Activated T-helper 1 cell treated with anti-CD3 and anti-CD28 coated beads, Interleukin-12 subunit alpha, Interleukin-12 subunit beta, Interleukin-2, Interleukin-4 antibody, amounts not matched to agents 30 ng/mL and 10 ng/mL and 1 ng/mL, durations not matched to agents 14 hours and 24 hours and 36 hours (primary cell): Measurements from ENCODE around the gene PPFIA1. TPM values are rescaled to one million over a fixed set of nuclear protein-coding genes. Genes with fewer than 3 reads are reported as not detected.

Experiments used
- DNase-seq: peaks from one replicate; pipeline ENCODE4 v3.0.0; 2021; ENCODE audit warnings: low spot score
- H3K27ac Mint-ChIP-seq: one replicate; pipeline ENCODE4 v1.8.0; 2021; ENCODE audit warnings: mild to moderate bottlenecking, mixed read lengths
- H3K27me3 Mint-ChIP-seq: one replicate; pipeline ENCODE4 v1.8.0; 2022; ENCODE audit warnings: mild to moderate bottlenecking, moderate library complexity, mixed read lengths; ENCODE audit not compliant: insufficient read depth
- H3K36me3 Mint-ChIP-seq: one replicate; pipeline ENCODE4 v1.8.0; 2021; ENCODE audit warnings: low read depth, mixed read lengths
- H3K4me1 Mint-ChIP-seq: one replicate; pipeline ENCODE4 v1.8.0; 2021; ENCODE audit warnings: low read depth, mixed read lengths
- H3K4me3 Mint-ChIP-seq: one replicate; pipeline ENCODE4 v1.8.0; 2021; ENCODE audit warnings: mild to moderate bottlenecking, moderate library complexity, mixed read lengths
- H3K9me3 Mint-ChIP-seq: one replicate; pipeline ENCODE4 v1.8.0; 2021; ENCODE audit warnings: mixed read lengths
- intact Hi-C: fragments of 100-400 bp; cut with micrococcal nuclease; formaldehyde crosslinking; loops from one replicate; pipeline ENCODE4 v1.15.1; 2024
- total RNA-seq: library from RNA; stranded (reverse); gene quantifications from 2 replicates; pipeline ENCODE4 v1.2.3, GENCODE V29; 2022

PPFIA1 gene
- total RNA-seq, 1 donor from 2014 or later: 56.8 TPM

DNA sequence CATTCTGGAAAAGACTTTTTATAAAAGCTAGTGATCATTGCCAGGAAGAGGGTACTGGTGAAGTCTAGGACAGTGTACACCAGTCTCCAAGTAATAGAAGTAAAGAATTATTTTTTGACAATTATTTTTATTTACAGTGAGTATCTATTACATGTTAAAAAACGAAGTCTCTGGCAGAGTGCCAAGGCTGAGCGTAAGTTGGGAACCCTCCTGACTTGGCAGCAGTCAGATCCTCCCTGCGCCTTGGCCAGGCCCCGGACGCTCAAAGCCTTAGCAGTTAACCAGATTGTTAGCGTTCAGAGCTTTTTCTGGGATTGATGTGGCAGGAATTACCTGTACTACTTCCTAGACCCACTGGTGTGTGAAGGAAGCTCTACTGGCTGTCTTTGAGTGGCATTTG is 89.7 kb downstream of the PPFIA1 start:
- H3K27me3 Mint-ChIP-seq: no peaks in the 10 kb centered on the region
- no peaks in the 10 kb centered on the region for H3K9me3 Mint-ChIP-seq
- H3K27ac Mint-ChIP-seq: no peak overlapping the region
- H3K36me3 Mint-ChIP-seq: peaks cover 56% of the 10 kb centered on the region
- H3K4me1 Mint-ChIP-seq: peaks cover 10% of the 10 kb centered on the region
- DNase-seq: no peak
- intact Hi-C loops: no loop called here
- H3K4me3 Mint-ChIP-seq: no peak overlapping the region

DNA sequence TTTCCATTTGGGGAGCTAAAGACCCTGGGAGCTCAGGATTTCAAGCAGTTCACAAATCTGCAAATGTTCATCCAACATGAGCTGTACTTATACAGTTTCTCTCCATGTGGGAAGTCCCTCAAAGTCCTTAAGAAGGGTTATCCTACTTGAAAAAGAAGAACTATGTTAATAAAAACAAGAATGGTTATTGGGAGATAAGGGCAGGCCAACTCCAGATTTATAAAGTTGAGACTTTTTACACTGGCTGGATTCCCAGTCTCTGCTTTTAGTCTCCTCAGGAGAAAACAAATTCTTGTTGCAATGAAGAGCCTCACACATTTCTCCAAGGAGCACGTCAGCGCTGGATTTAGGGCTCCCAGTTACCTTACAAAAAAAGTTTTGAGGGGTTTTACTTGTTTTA is 93.7 kb downstream of the PPFIA1 start:
- intact Hi-C loops: no loop called here
- Mint-ChIP-seq H3K4me1 (peaks cover 28% of the 10 kb centered on the region), H3K27ac (no peak overlapping the region), H3K27me3 (no peaks in the 10 kb centered on the region), H3K36me3 (peaks cover 46% of the 10 kb centered on the region), H3K9me3 (no peaks in the 10 kb centered on the region), H3K4me3 (no peak overlapping the region)
- DNase-seq: no peak

DNA sequence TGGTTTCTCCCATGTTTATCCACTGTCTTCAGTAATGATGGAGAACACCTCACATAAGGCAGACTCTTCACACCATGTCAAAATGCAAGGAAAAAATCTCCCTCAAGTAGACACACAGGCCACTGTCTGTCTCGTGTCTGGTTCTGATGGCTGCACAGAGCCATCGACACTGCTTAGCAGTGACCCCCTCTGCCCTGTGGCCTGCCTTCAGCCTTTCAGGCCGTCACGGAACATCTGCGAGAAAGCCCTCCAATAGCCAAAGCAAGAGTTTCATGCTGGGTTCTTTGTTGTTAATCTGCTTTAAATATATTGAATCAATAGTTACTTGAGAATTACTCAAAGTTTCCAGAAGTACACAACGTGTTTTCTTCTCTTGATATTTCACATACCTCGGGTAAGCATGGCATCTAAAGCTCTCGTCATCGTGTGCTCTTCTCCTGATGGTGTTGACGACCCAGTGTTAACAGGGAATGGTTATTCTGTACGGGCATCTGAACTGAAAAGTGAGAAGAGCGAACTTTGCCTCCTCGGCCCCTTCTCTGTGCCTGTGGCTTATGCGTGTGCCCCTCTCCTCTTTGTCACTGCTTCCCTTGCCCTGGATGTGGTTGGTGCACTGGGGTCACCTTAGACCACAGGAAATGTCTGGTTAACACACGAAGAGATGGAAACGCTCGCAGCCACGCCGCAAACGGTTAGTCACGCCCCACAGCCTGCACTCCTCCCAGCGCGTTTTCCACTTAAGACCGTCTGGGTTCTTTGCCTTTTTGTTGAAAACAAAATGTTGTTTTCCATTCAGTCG is 94.5 kb downstream of the PPFIA1 start:
- no peaks in the 10 kb centered on the region for H3K9me3 Mint-ChIP-seq

GRCh38 chr11:70365544-70365927 is 95.0 kb downstream of the PPFIA1 start:
- peak overlapping the region; percentile 97 for H3K27ac Mint-ChIP-seq
- no peak for DNase-seq
- H3K4me3 Mint-ChIP-seq: peak overlapping the region; percentile 75
- intact Hi-C loops: loop anchor here (1.0 kb wide), 4 partner anchors 33 to 162 kb away; partner anchors contain the start of genes CTTN, FADD and PPFIA1
- H3K36me3 Mint-ChIP-seq: peaks cover 43% of the 10 kb centered on the region
- no peaks in the 10 kb centered on the region for H3K9me3 Mint-ChIP-seq
- H3K27me3 Mint-ChIP-seq: no peaks in the 10 kb centered on the region
- peaks cover 28% of the 10 kb centered on the region for H3K4me1 Mint-ChIP-seq

More for the DNA sequence above, 94.5 kb downstream of the PPFIA1 start:
- peaks cover 46% of the 10 kb centered on the region for H3K36me3 Mint-ChIP-seq
- intact Hi-C loops: loop anchor here (1.0 kb wide), 4 partner anchors 33 to 162 kb away; partner anchors contain the start of genes CTTN, FADD and PPFIA1
- peaks cover 28% of the 10 kb centered on the region for H3K4me1 Mint-ChIP-seq
- H3K4me3 Mint-ChIP-seq: peak overlapping the region; percentile 75
- H3K27me3 Mint-ChIP-seq: no peaks in the 10 kb centered on the region
- peak; percentile 60 for DNase-seq
- peak overlapping the region; percentile 97 for H3K27ac Mint-ChIP-seq

GRCh38 chr11:70367071-70367470 is 96.6 kb downstream of the PPFIA1 start:
- intact Hi-C loops: no loop called here
- Mint-ChIP-seq H3K4me3 (no peak overlapping the region), H3K36me3 (peaks cover 35% of the 10 kb centered on the region), H3K9me3 (peaks cover 5% of the 10 kb centered on the region), H3K27ac (peak overlapping the region; percentile 32), H3K27me3 (no peaks in the 10 kb centered on the region), H3K4me1 (peaks cover 28% of the 10 kb centered on the region)
- no peak for DNase-seq

- Mint-ChIP-seq H3K27ac (no peak overlapping the region), H3K4me3 (no peak overlapping the region), H3K27me3 (no peaks in the 10 kb centered on the region), H3K4me1 (peaks cover 28% of the 10 kb centered on the region), H3K9me3 (peaks cover 5% of the 10 kb centered on the region), H3K36me3 (peaks cover 39% of the 10 kb centered on the region)
- DNase-seq: no peak
- intact Hi-C loops: no loop called here
Observed at GRCh38 chr11:70368961-70369360, 98.5 kb downstream of the PPFIA1 start.

DNA sequence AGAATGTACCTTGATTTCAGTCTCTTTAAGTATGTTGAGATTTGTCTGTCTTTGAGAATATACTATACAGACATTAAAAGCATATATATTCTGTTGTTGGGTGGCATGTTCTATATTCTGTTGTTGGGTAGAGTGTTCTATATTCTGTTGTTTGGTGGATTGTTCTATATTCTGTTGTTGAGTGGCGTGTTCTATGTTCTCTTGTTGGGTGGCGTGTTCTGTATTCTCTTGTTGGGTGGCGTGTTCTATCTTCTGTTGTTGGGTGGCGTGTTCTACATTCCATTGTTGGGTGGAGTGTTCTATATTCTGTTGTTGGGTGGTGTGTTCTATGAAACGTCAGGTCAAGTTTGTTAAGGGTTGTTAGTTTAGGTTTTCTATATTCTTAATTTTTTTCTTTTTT is 100.8 kb downstream of the PPFIA1 start:
- no peak overlapping the region for H3K4me3 Mint-ChIP-seq
- no peaks in the 10 kb centered on the region for H3K27me3 Mint-ChIP-seq
- intact Hi-C loops: no loop called here
- DNase-seq: no peak
- peaks cover 28% of the 10 kb centered on the region for H3K36me3 Mint-ChIP-seq
- H3K4me1 Mint-ChIP-seq: peaks cover 8% of the 10 kb centered on the region
- H3K9me3 Mint-ChIP-seq: peaks cover 5% of the 10 kb centered on the region
- H3K27ac Mint-ChIP-seq: no peak overlapping the region

- Mint-ChIP-seq H3K36me3 (peaks cover 31% of the 10 kb centered on the region), H3K4me3 (no peak overlapping the region), H3K9me3 (peaks cover 5% of the 10 kb centered on the region), H3K27ac (no peak overlapping the region), H3K27me3 (no peaks in the 10 kb centered on the region), H3K4me1 (peaks cover 2% of the 10 kb centered on the region)
- intact Hi-C loops: no loop called here
- DNase-seq: no peak
Observed at GRCh38 chr11:70372076-70372475, 101.6 kb downstream of the PPFIA1 start.

GRCh38 chr11:70376621-70377020 is 106.1 kb downstream of the PPFIA1 start:
- no peak for DNase-seq
- peaks cover 39% of the 10 kb centered on the region for H3K36me3 Mint-ChIP-seq
- H3K27ac Mint-ChIP-seq: no peak overlapping the region
- no peaks in the 10 kb centered on the region for H3K9me3 Mint-ChIP-seq
- intact Hi-C loops: no loop called here
- H3K27me3 Mint-ChIP-seq: no peaks in the 10 kb centered on the region
- no peak overlapping the region for H3K4me3 Mint-ChIP-seq
- no peaks in the 10 kb centered on the region for H3K4me1 Mint-ChIP-seq

- no peak for DNase-seq
- H3K4me1 Mint-ChIP-seq: no peaks in the 10 kb centered on the region
- H3K27me3 Mint-ChIP-seq: no peaks in the 10 kb centered on the region
- H3K9me3 Mint-ChIP-seq: no peaks in the 10 kb centered on the region
- H3K36me3 Mint-ChIP-seq: peaks cover 36% of the 10 kb centered on the region
- no peak overlapping the region for H3K4me3 Mint-ChIP-seq
- intact Hi-C loops: no loop called here
- H3K27ac Mint-ChIP-seq: no peak overlapping the region
Observed at GRCh38 chr11:70377645-70378044, 107.2 kb downstream of the PPFIA1 start.

DNA sequence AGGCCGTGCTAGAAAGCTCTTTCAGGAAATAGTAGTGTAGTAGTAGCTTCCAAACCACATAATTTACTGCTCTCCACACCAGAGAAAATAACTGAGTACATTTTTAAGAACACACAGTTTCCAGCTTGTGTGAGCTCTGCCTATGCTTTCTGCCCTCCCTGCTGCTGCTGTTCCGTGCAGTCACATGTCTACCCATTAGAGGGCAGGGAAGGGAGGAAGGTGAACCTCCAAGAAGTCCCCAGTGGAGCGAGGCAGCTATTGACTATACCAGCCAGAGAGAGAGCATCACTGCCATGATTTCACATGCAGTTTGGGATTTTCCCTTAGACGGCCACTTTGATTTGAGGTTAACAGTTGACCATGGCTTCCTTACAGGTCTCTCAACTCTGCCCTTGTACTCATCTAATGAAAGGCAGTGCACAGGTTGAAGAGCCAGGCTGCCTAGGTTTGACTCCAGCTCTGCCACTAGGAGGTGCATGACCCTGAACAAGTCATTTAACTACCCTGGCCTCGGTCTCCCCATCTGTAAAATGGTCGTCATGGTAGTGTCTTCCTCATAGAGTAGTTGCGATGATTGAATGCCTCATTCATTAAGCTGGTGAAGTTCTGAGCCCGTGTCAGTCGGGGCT is 108.1 kb downstream of the PPFIA1 start:
- H3K4me3 Mint-ChIP-seq: no peak overlapping the region
- no peaks in the 10 kb centered on the region for H3K4me1 Mint-ChIP-seq
- no peaks in the 10 kb centered on the region for H3K27me3 Mint-ChIP-seq
- intact Hi-C loops: no loop called here
- DNase-seq: no peak
- H3K27ac Mint-ChIP-seq: no peak overlapping the region
- H3K36me3 Mint-ChIP-seq: peaks cover 32% of the 10 kb centered on the region
- no peaks in the 10 kb centered on the region for H3K9me3 Mint-ChIP-seq

DNA sequence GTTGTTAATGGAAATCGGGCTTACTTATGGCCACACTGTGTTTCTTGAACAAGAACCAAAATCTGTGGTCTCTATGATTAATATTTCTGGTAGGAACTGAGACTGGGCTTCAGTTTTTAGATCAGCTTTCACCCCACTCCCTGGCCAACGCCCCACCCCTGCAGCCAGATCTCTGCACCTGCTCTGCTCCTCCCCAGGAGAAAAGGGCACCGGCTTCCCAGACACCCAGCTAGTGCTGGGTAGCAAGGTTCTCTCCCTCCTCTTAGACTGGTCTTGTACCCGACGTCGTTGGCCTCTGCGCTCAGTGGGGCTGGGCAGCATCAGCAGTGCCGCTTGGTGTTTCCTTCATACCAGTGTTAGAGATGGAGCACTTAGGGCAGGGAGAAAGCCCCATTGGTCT is 110.9 kb downstream of the PPFIA1 start:
- H3K9me3 Mint-ChIP-seq: no peaks in the 10 kb centered on the region
- H3K27me3 Mint-ChIP-seq: no peaks in the 10 kb centered on the region
- H3K36me3 Mint-ChIP-seq: peaks cover 30% of the 10 kb centered on the region
- no peak overlapping the region for H3K4me3 Mint-ChIP-seq
- H3K4me1 Mint-ChIP-seq: no peaks in the 10 kb centered on the region
- no peak overlapping the region for H3K27ac Mint-ChIP-seq
- no peak for DNase-seq
- intact Hi-C loops: no loop called here
